ENCODE measurements around the gene ENDOD1.
A peak's percentile ranks its signal among the peaks of the same experiment; 100 is the strongest.

ENDOD1 gene

GRCh38 chr11:95078526-95078925, 11.1 kb upstream of the ENDOD1 start:
- DNase-seq: peak; percentile 40

GRCh38 chr11:95081010-95081409, 8.6 kb upstream of the ENDOD1 start:
- no peak for DNase-seq

DNA sequence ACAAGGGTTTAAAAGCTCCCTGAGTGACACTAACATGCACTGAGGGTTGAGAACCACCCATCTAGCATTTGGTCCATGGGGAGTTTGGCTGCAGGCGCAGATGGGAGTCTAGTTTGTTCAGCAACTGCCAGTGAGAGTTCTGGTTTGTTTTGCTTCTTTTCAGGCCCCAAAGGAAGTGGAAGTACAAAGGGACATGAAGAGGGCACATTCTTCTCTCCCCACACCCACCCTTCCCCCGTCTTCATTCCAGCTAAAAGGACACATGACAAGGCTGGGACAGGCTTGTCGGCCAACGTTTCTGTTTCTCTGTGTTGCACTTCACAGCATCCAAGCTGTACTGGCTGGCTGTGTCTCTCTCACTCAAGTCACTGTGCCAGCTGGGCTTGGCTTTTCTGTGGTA, 8.2 kb upstream of the ENDOD1 start:
- DNase-seq: peak; percentile 29

DNA sequence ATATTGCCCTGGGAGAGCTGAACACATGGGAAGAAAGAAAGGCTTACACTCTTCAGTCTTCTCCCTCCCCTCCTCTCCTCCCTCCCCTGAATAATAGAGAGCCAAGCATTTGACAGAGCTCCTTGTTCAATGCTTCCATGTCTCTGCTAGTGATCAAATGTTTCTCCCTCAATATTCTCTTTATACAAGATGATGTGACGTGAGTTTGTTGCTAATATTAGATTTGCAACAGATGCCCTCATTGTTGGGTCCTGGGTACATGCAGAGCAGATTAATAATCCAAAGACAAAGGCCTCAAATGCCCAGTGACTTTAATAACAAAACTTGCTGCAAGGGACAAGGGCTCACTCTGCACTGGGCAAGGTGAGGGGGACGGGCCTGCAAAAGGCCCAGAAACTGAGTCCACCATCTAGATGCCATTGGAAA, 7.1 kb upstream of the ENDOD1 start:
- DNase-seq: no peak

GRCh38 chr11:95084509-95084908, 5.1 kb upstream of the ENDOD1 start:
- DNase-seq: no peak

DNA sequence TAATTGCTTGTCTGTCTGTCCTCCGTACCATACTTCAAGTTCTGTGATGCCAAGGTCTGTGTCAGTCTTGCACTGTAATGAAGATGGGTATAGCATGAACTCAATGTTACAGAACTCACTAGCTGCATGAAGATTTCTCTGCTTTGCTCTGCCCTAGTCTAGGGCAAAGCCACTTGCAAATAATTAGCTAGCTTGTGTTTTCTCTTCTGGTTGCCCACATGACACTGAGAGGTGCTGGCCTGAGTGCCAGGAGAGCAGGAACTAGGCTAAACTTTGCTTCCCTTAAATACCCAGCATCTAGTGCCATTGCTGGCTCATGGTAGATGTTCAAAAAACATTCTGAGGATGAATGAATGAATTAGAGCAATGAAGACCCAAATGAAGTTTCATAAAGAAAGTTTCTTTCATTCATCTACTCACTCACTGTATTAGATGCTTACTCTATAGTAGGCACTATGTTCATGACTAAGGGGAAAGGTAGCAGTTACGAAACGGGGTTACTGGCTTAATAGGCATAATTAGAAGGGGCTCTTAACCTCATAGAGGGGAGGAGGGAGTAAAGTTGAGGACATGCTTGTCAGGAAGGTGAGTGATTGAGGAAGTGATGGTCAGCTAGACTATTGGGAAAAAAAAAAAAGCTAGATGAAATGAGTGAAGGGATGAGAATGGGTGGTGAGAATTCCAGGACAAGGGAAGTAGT, 4.4 kb upstream of the ENDOD1 start:
- DNase-seq: no peak

DNA sequence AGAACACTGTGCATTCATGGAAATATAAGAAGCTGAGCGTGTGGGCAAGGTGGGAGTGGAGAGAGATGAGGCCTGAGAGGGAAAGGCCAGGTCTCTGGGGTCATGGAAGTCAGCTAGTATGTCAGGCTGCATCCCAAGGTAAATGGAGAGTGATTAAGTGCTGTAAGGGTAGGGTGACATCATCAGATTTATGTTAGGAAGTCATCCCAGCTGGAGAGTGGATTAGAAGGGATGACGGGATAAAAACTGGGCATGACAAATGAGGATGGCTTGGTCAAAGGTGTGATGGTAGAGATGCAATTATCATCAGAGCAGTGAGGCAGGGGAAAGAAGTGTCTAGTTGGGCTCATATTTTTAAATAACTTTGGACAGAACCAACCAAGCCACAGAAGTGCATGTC, 3.5 kb upstream of the ENDOD1 start:
- no peak for DNase-seq

GRCh38 chr11:95086836-95087570, 2.6 kb upstream of the ENDOD1 start:
- no peak for DNase-seq

DNA sequence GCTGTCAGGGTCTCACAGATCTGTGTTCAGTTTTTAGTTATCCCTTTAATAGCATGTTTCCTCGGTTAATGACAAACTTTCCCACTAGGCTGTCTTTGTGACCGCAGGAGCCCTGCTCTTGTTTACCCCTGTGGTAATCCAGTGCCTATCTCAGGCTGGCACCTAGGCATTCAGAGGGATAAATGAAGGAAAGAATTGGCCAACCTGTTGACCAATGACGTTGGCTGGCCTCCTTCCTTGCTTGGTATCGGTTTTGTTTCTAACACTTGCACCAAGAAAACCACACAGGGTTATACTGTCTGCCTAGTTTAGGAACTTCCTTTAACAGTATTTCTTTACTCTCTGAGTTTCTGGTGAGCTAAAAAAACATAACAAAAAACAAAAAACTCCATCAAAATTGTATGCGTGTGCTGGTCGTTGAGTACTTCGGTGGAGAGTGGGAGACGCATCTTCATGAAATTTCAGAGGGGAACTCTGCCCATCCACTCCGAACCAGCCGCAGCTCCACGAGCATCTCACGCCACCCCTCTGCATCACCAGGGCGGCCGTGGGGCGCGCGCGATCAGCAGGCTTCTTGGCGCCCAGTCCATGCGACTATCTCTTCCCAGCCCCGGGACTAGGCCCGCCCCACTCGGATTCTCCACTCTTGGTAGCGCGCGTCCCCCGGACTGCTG, 563 bp upstream of the ENDOD1 start:
- no peak for DNase-seq

GRCh38 chr11:95091663-95092180, 2.1 kb downstream of the ENDOD1 start:
- DNase-seq: no peak

DNA sequence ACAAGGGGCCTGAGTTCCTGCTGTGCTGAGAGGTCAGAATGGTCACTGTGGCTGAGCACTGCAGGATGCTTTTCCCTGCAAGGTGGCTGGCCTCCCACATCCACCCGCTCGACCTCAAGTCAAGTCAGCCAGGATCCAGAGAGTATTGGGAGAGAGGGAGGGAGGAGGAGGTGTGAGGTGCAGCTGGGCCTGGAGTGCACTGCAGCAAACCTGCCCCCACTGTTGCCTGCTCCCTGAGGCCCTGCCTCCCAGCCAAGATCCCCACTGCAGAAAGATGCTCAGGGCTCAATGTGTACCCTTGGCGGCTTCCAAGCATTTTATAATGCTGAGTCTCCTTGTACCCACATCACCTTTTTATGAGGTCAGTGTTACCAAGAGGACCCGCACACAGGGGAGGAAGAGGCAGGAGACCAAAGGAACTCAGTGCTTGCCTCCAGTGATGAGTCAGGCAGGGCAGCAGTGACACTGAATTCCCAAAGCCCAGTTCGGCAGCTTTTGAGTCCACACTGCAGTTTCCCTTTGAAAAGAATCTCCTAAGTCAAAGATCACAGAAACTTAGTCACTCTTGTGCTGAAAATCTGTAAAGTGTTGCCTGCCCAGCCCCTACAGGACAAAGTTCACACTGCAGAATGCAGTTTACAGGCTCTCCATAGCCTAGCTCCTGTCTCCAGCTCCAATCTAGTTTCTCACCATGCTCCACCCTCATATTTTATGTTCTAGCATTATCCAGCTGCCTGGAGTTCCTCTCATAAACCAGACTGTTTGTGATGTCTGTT, 3.1 kb downstream of the ENDOD1 start:
- DNase-seq: peak; percentile 62

DNA sequence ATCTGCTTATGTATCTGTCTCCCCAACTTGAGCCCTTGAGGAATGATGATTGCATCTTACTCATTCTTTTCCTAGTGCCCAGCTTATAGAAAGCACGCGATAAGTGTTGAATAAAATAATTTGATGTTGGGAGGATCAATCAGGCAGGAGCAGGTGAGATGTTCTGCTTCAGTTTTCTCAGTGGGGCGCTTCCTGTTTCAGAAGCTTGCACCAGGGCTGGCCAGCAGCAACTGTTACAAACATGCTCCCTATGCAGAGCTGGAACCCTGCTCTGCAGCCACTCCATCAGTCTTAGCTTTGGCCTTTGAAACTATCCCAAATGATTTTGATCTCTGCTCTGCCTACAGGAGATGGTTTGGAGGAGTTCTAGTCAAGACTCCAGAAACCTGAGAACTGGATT, 3.9 kb downstream of the ENDOD1 start:
- DNase-seq: no peak

DNA sequence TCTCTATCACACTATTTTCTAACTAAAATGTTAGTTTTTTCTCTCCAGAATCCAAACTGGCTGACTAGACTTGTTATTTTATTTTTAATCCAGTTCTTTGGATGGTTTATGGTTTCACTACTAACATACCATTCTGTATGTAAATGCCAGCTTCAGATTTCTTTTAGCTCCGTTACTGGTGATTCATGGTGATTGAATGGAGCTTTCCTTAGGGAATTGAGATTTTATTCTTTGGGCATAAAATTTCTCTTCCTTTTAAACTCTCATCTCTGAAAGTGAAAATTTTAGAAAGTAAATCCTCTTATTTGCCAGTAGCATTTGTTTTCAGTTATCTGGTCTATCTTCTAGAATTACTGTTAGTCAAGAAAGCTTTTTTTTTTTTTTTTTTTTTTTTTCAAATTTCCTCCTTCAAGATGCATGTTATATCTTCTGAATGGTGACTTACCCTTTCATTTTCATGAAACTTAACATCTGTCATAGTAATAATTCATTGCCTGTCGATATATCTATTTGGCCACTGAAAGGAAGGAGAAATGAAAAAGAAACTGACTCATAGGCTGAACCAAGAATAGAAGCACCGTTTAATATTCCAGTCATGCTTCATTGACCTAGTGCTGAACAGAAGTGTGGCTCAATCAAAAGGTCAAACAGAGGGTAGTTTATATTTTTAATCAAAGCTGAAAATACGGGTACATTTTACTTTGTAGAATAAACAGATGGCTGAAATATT, 6.4 kb downstream of the ENDOD1 start:
- peak; percentile 83 for DNase-seq

DNA sequence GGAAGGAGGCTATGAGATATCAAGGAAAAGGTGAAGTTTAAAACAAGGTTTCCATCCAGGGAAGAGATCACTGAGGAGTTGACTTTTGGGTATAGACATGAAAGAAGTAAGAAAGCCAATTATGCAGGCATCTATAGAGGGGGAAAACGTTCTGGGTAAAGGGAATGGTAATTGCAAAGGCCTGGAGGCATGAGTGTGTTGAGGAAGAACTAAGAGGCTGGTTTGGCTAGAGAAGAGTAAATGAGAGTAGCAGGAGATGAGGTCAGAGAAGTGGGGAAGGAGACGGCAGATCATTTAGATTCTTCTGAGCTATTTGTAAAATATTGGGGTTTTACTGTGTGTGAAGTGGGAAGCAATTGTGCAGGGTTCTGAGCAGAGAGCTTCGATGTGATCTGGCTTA, 7.6 kb downstream of the ENDOD1 start:
- DNase-seq: no peak

DNA sequence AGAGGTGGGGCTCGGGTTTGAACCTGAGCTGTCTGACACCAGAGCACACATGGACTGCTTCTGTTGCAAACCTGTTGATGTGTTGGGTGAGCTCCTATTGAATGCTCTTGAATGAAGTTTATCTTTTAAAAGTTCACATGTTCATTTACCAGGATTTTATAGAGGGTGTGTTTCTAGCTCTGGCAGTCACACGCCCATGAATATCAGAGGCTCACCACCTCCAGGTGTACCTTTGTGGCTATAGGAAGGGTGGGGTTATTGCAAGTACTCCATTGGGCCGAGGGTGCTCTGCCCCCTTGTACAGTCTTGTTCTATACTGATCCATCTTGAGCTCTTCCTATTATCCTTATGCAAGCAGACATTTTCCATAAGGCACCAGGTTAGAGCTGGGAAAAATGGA, 9.2 kb downstream of the ENDOD1 start:
- no peak for DNase-seq

DNA sequence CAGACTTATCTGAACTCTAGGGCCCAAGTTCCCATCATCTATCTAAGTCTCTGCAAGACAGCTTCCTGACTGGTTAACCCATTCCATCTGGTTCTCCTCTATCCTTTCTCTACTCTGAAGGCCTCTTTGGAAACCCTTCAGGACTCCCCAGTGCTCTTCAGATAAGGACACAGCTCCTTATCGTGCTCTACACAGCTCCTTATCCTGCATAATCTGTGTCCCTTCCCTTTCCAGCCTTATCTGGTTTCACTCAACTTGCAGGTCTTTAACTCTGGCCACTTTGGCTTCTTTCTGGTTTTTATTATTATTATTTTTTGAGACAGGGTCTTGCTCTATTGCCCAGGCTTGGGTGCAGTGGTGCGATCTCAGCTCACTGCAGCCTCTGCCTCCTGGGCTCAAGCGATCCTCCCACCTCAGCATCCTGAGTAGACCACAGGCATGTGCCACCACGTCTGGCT, 10.6 kb downstream of the ENDOD1 start:
- DNase-seq: no peak

DNA sequence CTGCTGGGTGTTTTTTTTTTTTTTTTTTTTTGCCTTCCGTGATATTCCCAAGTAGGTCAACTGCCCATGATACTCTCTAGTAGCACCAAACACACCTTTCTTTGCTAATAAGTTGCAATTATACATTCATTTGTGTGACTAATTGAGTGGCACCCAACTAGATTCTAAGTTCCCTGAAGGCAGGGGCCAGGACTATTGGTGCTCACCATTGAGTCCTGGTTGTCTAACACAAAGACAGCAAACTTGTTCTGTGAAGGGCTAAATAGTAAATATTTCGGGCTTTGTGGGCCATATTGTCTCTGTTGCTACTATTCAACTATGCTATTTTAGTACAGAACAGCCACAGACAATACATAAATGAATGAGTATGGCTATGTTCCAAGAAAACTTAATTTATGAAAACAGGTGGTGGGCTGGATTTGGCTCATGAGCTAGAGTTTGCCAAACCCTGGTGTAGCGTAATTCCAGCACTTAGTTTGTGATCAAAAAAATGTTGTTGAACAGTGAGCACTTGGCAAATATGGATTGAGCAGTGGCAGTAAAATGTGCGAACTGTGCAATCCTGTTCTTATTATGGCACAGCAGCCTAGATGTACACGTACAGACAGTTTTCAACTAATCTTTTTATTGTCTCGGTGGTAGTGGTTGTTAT, 11.3 kb downstream of the ENDOD1 start:
- DNase-seq: no peak

GRCh38 chr11:95101935-95102334, 12.3 kb downstream of the ENDOD1 start:
- DNase-seq: no peak

DNA sequence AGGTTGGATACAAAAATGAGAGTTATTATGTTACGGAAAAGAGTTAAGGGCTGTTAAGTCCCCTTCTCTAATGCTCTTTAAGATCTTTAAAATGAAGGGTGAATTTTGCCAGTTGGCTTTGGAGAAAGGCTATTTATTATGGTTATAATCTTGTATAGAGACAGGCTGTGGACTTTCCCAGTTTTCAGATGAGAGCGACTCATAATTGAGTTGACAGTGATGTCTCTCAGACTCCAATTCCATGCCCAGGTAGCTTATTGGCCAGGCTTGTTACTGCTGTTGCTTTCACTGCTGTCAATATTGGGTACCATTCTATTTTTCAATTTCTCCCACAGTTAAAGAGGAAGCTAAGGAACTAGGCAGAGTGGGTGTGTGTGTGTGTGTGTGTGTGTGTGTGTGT, 13.1 kb downstream of the ENDOD1 start:
- DNase-seq: no peak

DNA sequence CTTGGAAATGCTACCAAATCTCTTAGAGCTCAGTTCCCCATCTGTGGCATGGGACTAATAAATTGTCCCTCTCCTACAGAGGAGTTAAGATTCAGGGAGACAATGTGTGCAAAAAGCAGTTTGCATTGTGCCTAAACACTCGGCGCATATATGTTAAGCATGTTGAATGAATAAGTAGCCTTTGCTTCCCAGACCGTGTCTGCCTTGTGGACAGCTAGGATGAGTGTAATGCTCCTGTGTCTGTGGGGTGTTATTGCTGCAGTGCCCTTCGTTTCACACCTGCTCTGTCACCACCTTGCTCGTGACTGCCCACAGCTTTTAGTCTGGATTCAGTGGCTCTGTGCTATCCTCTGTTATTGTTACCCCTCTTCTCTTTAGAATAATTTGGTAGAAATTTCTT, 14.1 kb downstream of the ENDOD1 start:
- no peak for DNase-seq

DNA sequence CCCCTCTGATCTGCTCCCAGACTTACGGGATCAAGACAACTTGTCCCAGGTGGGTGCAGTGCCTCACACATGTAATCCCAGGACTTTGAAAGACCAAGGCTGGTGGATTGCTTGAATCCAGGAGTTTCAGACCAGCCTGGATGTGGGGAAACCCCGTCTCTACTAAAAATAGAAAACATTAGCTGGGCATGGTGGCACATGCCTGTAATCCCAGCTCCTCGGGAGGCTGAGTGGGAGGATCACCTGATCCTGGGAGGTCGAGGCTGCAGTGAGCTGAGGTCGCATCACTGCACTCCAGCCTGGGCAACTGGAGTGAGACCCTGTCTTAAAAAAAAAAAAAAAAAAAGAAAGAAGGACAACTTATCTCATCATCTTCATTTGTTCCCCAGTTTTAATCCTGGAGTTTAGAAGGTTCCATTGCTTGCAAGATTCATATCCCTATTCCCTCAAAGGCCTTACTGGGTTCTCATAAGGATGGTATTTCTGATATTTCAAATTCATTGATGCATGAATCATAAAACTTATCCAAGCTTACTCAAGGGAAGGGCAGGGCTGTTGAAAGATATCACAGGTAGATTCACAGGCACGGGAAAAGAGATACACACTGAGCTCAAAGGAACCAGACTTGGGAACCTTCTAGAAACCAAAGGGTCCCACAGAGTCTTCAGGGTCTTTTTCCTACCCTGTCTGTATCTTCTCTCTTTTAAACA, 14.6 kb downstream of the ENDOD1 start:
- no peak for DNase-seq

All from fibroblast of skin of scalp (primary cell).